ENCODE results near the gene PSTPIP1. TPM values are rescaled to one million over a fixed set of nuclear protein-coding genes. Genes with fewer than 3 reads are reported as not detected.

Gene PSTPIP1
- total and polyA plus RNA-seq, 10 of the 15 experiments (the other 5 are each of a cell fraction or from before 2014, with no cell fraction given) = 0.50 to 29.3 (median 14.5) TPM

DNA sequence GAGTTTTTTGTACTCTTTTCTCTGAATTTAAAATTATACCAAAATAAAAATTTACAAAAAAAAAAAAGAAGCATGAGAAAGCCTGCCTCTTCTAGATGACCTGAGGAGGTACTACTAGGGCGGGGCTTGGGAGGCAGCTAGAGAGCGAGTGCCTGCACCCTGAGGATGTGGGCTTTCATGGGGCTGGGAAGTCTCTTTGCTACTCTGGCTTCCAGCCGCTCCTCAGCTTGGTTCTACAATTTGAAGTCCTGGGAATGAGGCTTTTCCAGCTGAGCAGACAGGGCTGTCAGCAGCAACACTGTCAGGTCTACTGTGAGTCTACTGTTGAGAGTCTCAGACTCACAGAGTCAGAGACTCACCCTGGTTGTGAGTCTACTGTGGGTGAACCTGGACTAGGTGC is 8.2 kb upstream of the PSTPIP1 start:
- H3K4me2 ChIP-seq (ENCODE audit: control insufficient read depth, insufficient read depth) = no peak overlapping the region
- no peaks in the 10 kb centered on the region for H3K27me3 ChIP-seq (replicated peaks in 1 of 2; ENCODE audit: control insufficient read depth in 2 of 2, insufficient read depth in 2 of 2, low read length in 1 of 2)
- H3K9me3 ChIP-seq (replicated peaks; ENCODE audit: control insufficient read depth, insufficient read depth, low read length) = no peaks in the 10 kb centered on the region
- FAIRE-seq (no peak), DNase-seq (ENCODE audit: low read depth, low spot score) (no peak), ATAC-seq (no peak)
- H3K4me3 ChIP-seq = no peak overlapping the region
- intact Hi-C loops (cut with micrococcal nuclease; ENCODE audit: unreplicated experiment) = loop anchor here (10.0 kb wide), 1 partner anchor 198 kb away; no protein-coding TSS in a partner anchor
- SMC1A ChIA-PET (ENCODE audit: uncharacterized antibody, unreplicated experiment) = interaction anchor here (0.9 to 4.5 kb wide), 9 partner anchors 10 to 709 kb away, joined by 3 to 75 read pairs (median 4); no protein-coding TSS in a partner anchor
- no peak overlapping the region for H3K27ac ChIP-seq (ENCODE audit: control insufficient read depth, insufficient read depth)
- POLR2A ChIA-PET = interaction anchor here (0.7 to 4.6 kb wide), 7 partner anchors 10 to 474 kb away, joined by 3 to 39 read pairs (median 6); no protein-coding TSS in a partner anchor
- peaks cover 41% of the 10 kb centered on the region for H3K4me1 ChIP-seq (ENCODE audit: control insufficient read depth, insufficient read depth, low read length)
- BruUV-seq (replicated peaks) = no TSS peak
- in situ Hi-C loops (cut with MboI) = no loop called here
- RAD21 ChIA-PET (ENCODE audit: unreplicated experiment) = interaction anchor here (0.7 to 5.0 kb wide), 8 partner anchors 11 to 44 kb away, joined by 3 to 73 read pairs (median 22); no protein-coding TSS in a partner anchor
- H3K36me3 ChIP-seq (ENCODE audit: control insufficient read depth in 2 of 2, insufficient read depth in 2 of 2, low read length in 1 of 2) = no peaks in the 10 kb centered on the region
- no peaks in the 10 kb centered on the region for H3K79me2 ChIP-seq (ENCODE audit: control insufficient read depth, insufficient read depth, low read length)
- CTCF ChIA-PET = interaction anchor here (1.0 to 4.9 kb wide), 8 partner anchors 11 to 557 kb away, joined by 4 to 82 read pairs (median 11); no protein-coding TSS in a partner anchor
- H2AFZ ChIP-seq (ENCODE audit: control insufficient read depth, low read depth, low read length) = no peak overlapping the region
- TF ChIP-seq, protein P1, sequence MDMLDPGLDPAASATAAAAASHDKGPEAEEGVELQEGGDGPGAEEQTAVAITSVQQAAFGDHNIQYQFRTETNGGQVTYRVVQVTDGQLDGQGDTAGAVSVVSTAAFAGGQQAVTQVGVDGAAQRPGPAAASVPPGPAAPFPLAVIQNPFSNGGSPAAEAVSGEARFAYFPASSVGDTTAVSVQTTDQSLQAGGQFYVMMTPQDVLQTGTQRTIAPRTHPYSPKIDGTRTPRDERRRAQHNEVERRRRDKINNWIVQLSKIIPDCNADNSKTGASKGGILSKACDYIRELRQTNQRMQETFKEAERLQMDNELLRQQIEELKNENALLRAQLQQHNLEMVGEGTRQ (IDR thresholded peaks at IDR 0.05; ENCODE audit: borderline replicate concordance, low read depth, low read length) = no peak
- no peaks in the 10 kb centered on the region for H4K20me1 ChIP-seq (ENCODE audit: control insufficient read depth, insufficient read depth)
- WGBS (ENCODE audit: insufficient coverage, insufficient replicate concordance, low lambda C conversion rate, missing lambda C conversion rate) = 100% methylated on average over 3 of the region's 3 CpGs
- H3K9ac ChIP-seq (ENCODE audit: control insufficient read depth, insufficient read depth, low read length) = no peak overlapping the region

DNA sequence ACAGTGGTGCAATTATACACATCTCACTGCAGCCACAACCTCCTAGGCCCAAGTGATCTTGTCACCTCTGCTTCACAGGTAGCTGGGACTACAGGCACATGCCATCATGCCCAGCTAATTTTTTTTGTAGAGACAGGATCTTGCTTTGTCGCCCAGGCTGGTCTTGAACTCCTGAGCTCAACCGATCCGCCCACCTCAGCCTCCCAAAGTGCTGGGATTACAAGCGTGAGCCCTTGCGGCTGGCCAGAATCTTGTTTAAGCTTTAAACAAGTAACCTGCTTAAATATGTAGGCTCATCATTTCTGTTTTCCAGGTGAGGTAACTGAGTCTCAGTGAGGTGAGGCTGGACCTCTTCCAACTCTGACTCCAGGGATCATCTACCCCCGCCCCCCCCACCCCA is 7.7 kb upstream of the PSTPIP1 start:
- Histone ChIP-seq H3K4me2 (ENCODE audit: control insufficient read depth, insufficient read depth) (no peak overlapping the region), H3K36me3 (ENCODE audit: control insufficient read depth in 2 of 2, insufficient read depth in 2 of 2, low read length in 1 of 2) (no peaks in the 10 kb centered on the region), H3K79me2 (ENCODE audit: control insufficient read depth, insufficient read depth, low read length) (no peaks in the 10 kb centered on the region), H3K4me3 (no peak overlapping the region), H4K20me1 (ENCODE audit: control insufficient read depth, insufficient read depth) (no peaks in the 10 kb centered on the region), H2AFZ (ENCODE audit: control insufficient read depth, low read depth, low read length) (no peak overlapping the region), H3K9me3 (replicated peaks; ENCODE audit: control insufficient read depth, insufficient read depth, low read length) (no peaks in the 10 kb centered on the region), H3K27me3 (replicated peaks in 1 of 2; ENCODE audit: control insufficient read depth in 2 of 2, insufficient read depth in 2 of 2, low read length in 1 of 2) (no peaks in the 10 kb centered on the region), H3K27ac (ENCODE audit: control insufficient read depth, insufficient read depth) (peak overlapping the region; percentile 89; the same call in 1 of the 2 replicates), H3K4me1 (ENCODE audit: control insufficient read depth, insufficient read depth, low read length) (peaks cover 41% of the 10 kb centered on the region), H3K9ac (ENCODE audit: control insufficient read depth, insufficient read depth, low read length) (no peak overlapping the region)
- BruUV-seq (replicated peaks) = no TSS peak
- SMC1A ChIA-PET (ENCODE audit: uncharacterized antibody, unreplicated experiment) = interaction anchor here (0.6 to 4.5 kb wide), 13 partner anchors 10 to 709 kb away, joined by 3 to 75 read pairs (median 3); no protein-coding TSS in a partner anchor
- intact Hi-C loops (cut with micrococcal nuclease; ENCODE audit: unreplicated experiment) = loop anchor here (10.0 kb wide), 1 partner anchor 198 kb away; no protein-coding TSS in a partner anchor
- TF ChIP-seq, protein P2, sequence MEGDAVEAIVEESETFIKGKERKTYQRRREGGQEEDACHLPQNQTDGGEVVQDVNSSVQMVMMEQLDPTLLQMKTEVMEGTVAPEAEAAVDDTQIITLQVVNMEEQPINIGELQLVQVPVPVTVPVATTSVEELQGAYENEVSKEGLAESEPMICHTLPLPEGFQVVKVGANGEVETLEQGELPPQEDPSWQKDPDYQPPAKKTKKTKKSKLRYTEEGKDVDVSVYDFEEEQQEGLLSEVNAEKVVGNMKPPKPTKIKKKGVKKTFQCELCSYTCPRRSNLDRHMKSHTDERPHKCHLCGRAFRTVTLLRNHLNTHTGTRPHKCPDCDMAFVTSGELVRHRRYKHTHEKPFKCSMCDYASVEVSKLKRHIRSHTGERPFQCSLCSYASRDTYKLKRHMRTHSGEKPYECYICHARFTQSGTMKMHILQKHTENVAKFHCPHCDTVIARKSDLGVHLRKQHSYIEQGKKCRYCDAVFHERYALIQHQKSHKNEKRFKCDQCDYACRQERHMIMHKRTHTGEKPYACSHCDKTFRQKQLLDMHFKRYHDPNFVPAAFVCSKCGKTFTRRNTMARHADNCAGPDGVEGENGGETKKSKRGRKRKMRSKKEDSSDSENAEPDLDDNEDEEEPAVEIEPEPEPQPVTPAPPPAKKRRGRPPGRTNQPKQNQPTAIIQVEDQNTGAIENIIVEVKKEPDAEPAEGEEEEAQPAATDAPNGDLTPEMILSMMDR (IDR thresholded peaks at IDR 0.05 in 2 of 3, conservative IDR thresholded peaks at IDR 0.05 in 1 of 3; ENCODE audit: control insufficient read depth in 2 of 3, extremely low read depth in 1 of 3, insufficient read depth in 1 of 3, low read depth in 3 of 3, low read length in 3 of 3) = no peak
- TF ChIP-seq EGR1 (IDR thresholded peaks at IDR 0.05; ENCODE audit: borderline replicate concordance in 1 of 2, low read depth in 2 of 2, low read length in 2 of 2) (no peak), FOS (IDR thresholded peaks at IDR 0.05; ENCODE audit: borderline replicate concordance, extremely low read depth, insufficient read length) (no peak)
- TF ChIP-seq, protein P3, sequence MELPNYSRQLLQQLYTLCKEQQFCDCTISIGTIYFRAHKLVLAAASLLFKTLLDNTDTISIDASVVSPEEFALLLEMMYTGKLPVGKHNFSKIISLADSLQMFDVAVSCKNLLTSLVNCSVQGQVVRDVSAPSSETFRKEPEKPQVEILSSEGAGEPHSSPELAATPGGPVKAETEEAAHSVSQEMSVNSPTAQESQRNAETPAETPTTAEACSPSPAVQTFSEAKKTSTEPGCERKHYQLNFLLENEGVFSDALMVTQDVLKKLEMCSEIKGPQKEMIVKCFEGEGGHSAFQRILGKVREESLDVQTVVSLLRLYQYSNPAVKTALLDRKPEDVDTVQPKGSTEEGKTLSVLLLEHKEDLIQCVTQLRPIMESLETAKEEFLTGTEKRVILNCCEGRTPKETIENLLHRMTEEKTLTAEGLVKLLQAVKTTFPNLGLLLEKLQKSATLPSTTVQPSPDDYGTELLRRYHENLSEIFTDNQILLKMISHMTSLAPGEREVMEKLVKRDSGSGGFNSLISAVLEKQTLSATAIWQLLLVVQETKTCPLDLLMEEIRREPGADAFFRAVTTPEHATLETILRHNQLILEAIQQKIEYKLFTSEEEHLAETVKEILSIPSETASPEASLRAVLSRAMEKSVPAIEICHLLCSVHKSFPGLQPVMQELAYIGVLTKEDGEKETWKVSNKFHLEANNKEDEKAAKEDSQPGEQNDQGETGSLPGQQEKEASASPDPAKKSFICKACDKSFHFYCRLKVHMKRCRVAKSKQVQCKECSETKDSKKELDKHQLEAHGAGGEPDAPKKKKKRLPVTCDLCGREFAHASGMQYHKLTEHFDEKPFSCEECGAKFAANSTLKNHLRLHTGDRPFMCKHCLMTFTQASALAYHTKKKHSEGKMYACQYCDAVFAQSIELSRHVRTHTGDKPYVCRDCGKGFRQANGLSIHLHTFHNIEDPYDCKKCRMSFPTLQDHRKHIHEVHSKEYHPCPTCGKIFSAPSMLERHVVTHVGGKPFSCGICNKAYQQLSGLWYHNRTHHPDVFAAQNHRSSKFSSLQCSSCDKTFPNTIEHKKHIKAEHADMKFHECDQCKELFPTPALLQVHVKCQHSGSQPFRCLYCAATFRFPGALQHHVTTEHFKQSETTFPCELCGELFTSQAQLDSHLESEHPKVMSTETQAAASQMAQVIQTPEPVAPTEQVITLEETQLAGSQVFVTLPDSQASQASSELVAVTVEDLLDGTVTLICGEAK (IDR thresholded peaks at IDR 0.05; ENCODE audit: borderline replicate concordance) = no peak
- in situ Hi-C loops (cut with MboI) = no loop called here
- no peak for FAIRE-seq
- no peak for ATAC-seq
- DNase-seq (ENCODE audit: low read depth, low spot score) = no peak
- POLR2A ChIA-PET = interaction anchor here (0.6 to 4.6 kb wide), 10 partner anchors 9 to 474 kb away, joined by 3 to 39 read pairs (median 6); no protein-coding TSS in a partner anchor
- RAD21 ChIA-PET (ENCODE audit: unreplicated experiment) = interaction anchor here (0.6 to 5.0 kb wide), 10 partner anchors 11 to 735 kb away, joined by 3 to 73 read pairs (median 22); no protein-coding TSS in a partner anchor
- CTCF ChIA-PET = interaction anchor here (0.6 to 4.9 kb wide), 11 partner anchors 11 to 556 kb away, joined by 3 to 82 read pairs (median 7); no protein-coding TSS in a partner anchor
- WGBS (ENCODE audit: insufficient coverage, insufficient replicate concordance, low lambda C conversion rate, missing lambda C conversion rate) = 77% methylated on average over 6 of the region's 6 CpGs
